CD1c-positive myeloid dendritic cell (primary cell): Measurements from ENCODE around the gene PCGF3.
A peak's percentile ranks its signal among the peaks of the same experiment; 100 is the strongest.

Experiments used
- DNase-seq: peaks from one replicate; pipeline ENCODE4 v3.0.0-alpha.2; 2016; ENCODE audit errors: extremely low spot score

The PCGF3 gene, protein sequence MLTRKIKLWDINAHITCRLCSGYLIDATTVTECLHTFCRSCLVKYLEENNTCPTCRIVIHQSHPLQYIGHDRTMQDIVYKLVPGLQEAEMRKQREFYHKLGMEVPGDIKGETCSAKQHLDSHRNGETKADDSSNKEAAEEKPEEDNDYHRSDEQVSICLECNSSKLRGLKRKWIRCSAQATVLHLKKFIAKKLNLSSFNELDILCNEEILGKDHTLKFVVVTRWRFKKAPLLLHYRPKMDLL

DNA sequence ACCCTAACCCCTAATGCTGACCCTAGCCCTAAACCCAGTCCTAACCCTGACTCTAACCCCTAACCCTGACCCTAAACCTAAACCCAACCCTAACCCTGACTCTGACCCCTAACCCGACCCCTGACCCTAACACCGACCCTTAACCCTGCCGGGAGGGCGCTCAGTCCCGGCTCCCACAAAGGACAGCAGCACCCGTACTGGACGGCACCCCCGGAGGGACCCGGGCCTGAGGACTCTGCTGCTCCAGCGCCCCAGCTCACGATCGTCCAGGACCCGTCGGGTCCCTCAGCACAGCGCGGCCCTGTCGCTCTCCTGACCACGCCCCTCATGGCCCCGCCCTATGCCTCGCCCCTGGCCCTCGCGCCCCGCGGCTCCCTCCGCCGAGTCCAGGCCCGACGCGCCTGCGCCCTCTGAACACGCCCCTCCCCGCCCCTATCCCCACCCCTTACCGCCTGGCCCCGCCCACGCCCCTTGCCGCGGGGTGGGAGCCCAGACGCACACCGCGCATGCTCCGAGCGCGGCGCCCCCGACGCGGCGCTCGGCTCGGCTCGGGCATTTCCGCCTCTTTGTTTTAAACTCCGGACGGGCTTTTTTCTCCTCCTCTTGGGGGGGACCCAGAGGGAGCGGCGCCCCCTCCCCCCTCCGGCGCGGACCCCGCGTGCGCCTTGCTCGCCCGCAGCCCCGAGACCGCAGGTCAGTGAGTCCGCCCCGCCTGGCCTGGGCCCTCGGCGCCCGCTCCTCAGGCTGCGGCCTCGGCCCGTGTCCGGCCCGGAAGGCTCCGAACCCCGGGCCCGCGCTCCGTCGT, at the start of gene PCGF3:
PCGF3 (plus strand) TSS at position 555 of the 805 bp plus-strand sequence. CDS start 27,849 bp downstream, outside the sequence.
- DNase-seq: peak; percentile 99

GRCh38 chr4:656436-657337, 48.9 kb upstream of the PCGF3 start:
- DNase-seq: no peak

GRCh38 chr4:657338-657833, 48.2 kb upstream of the PCGF3 start:
- DNase-seq: no peak

- no peak for DNase-seq
Observed at GRCh38 chr4:657834-658667, 47.6 kb upstream of the PCGF3 start.

- DNase-seq: no peak
Observed at GRCh38 chr4:658681-659667, 46.7 kb upstream of the PCGF3 start.

- no peak for DNase-seq
Observed at GRCh38 chr4:659851-660250, 45.8 kb upstream of the PCGF3 start.

GRCh38 chr4:660401-660800, 45.2 kb upstream of the PCGF3 start:
- no peak for DNase-seq

DNA sequence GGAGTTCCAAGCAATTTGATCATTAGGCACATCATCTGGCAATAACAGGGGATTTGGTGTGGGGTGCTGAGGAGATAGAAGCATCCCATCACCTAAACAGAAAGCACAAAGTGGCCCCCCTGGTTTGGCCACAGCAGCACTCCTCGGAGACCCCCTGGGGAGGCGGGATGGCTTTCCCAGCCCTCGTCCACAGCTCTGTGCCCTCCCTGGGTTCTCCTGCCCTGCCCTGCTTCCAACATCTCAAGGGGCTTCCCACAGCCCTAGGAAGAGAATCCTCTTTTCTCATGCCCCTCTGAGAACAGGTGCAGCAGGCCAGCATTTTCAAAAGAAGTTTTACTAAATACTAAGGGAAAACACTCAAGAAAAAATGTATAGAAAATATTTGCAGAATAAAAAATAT, 44.4 kb upstream of the PCGF3 start:
- DNase-seq: no peak

GRCh38 chr4:661881-662761, 43.5 kb upstream of the PCGF3 start:
- no peak for DNase-seq

- DNase-seq: no peak
Observed at GRCh38 chr4:663046-663437, 42.6 kb upstream of the PCGF3 start.

DNA sequence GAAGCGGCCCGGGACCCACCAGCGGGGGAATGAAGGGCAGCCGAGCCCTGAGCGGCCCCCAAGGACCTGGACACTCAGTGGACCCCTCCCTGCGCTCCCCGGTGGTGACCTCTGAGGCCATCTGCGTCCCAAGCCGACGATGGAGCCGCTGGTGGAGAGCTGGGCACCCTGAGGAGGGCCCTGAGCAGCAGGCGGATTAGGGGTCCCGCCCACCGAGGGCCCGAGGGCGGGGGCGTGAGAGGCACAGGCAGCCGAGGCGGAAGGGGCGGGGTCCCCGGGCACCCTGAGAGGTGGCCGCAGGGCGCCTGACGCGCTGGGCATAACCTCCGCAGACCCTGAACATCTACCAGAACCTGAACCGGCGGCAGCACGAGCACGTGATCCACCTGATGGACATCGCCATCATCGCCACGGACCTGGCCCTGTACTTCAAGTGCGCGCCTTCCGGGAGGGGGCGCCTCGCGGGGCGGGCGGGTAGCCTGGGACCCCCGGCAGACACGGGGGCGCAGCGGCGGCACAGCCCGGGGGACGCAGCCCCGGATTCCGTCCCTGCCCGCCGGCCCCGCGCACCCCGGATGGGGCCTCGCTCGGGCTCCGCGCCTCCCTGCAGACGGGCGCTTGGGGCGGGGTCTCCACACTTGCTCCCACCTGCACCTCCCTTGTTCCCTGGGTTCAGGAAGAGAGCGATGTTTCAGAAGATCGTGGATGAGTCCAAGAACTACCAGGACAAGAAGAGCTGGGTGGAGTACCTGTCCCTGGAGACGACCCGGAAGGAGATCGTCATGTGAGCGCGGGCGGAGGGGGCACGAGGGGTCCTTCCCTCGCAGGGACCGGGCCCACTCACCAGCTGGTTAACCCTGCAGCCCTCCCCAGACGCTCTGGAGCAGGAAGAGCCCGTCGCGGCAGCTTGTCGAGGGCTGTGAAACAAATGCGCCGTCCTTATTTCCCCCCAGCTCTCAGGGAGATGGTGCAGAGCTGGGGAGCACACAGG, 41.9 kb upstream of the PCGF3 start:
- DNase-seq: peak; percentile 45

DNA sequence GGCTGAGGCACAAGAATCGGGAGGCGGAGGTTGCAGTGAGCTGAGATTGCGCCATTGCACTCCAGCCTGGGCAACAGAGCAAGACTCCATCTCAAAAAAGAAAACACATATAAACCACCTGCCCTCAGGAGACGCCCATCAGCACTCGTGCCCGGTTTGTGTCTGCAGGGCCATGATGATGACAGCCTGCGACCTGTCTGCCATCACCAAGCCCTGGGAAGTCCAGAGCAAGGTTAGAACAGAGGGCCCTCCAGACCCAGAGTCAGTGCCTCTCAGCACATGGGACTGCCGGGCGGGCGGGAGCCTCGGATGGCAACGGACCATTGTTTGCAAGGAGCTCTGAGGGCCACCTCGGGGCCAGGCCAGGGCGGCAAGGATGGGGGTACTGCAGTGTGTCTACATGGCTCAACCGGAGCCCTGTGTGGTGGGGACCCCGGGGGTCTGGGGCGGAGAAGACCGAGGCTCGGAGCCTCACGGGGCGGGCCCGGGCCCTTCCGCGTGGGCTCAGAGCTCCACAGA, 40.9 kb upstream of the PCGF3 start:
- no peak for DNase-seq

DNA sequence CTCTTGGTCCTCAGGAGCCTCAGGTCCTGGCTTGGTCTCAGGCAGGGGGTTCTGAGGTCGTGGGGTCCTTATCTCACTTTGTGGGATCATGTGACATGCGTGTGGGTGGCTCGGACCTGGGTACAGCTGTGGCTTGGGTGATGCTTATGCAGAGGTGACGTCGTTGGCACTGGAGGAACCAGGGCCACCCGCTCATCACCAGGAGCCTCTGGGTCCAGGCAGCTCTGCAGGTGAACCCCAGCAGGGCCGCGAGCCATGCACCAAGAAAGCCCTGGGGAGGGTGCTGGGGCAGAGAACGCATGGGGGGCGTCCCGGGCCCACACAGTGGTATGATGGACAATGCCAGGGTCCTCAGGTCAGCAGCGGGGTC, 40.3 kb upstream of the PCGF3 start:
- DNase-seq: no peak

GRCh38 chr4:665751-666435, 39.7 kb upstream of the PCGF3 start:
- no peak for DNase-seq

- no peak for DNase-seq
Observed at GRCh38 chr4:666436-666810, 39.2 kb upstream of the PCGF3 start.

- DNase-seq: no peak
Observed at GRCh38 chr4:666822-667544, 38.6 kb upstream of the PCGF3 start.
